Inferior parietal cortex (tissue), 1 donor: ENCODE data around the gene MAGED2.
"Not testable (repeated sequence)": the region's sequence is repeated elsewhere in the genome, so short reads cannot be mapped to it uniquely, and the experiment has no call there.

Experiments used
- DNase-seq: peaks from one replicate; pipeline ENCODE4 v3.0.0-alpha.2; 2016; ENCODE audit errors: extremely low spot score

MAGED2 gene

DNA sequence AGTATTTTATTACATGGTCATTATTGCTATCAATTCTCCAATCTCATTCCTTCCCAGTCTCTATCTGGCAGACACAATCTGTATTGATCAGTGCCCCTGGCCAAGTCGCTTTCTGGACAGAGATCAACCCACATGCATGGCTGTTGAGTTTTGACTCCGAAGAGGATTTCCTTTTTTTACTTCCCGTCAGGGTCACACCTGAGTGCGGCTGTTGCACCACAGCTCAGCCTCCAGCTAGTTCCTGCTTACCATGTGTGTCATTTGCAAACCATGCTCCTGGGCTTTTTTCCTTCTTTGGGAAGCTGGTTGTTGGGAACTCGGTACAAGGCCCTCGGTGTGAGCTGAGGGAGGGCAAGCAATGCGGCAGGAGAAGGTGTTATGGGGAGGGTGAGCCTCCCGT lies 11.7 kb downstream of the MAGED2 start:
- DNase-seq: no peak

DNA sequence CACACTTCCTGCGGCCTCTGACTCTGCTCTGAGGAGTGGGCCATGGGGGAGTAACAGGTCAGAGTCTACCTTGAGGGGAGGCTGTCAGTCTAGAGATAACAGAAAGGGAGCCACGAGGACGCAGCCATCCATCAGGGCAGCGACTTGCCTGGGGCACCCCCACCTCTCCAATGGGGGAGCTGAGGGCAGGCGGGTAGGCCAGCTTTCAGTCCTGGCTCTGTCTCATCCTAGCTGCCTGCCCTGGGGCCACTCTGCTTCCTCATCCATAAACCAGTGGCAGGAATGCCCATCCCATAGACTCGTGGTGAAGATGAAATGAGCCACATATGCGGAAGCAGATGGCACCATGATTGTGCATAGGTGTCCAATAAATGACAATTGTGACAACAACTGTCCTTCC lies 13.2 kb downstream of the MAGED2 start:
- DNase-seq: no peak

DNA sequence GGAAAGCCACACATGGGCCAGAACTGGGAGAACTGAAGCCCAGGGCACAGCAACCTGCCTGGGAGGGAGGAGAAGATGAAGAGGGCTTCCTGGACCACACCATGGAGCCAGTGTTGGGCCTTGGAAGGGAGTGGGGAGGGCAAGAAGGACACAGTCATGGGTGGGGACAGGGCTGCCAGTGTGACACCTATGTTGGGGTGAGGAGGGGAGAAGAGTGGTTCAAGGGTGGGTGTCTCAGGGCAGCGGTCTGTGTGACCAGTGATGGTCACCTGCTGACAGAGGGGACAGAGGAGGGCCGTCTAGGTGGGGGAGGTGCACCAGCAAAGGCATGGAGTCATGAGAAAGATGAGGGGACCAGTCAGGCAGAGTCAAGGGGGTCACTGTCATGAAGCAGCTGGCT lies 13.8 kb downstream of the MAGED2 start:
- no peak for DNase-seq

DNA sequence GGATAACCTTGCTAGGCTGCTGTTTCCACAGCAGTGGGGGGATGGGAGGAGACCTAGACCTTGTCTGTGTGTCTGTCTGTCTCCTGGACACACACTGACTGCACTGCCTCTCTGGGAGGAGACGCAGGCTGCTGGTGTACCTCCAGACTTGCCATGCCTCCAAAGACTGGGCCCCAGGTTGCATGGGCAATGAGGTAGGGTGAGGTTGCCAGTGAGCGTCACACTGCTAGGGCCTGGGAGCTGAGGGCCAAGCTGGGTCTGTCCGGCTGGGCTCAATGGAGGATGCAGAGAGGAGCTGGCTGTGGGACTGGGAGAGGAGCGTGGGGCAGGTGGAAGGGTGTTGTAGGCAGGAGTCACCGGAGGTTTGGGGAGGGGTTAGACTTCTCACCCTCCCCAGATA lies 16.6 kb downstream of the MAGED2 start:
- DNase-seq: no peak

DNA sequence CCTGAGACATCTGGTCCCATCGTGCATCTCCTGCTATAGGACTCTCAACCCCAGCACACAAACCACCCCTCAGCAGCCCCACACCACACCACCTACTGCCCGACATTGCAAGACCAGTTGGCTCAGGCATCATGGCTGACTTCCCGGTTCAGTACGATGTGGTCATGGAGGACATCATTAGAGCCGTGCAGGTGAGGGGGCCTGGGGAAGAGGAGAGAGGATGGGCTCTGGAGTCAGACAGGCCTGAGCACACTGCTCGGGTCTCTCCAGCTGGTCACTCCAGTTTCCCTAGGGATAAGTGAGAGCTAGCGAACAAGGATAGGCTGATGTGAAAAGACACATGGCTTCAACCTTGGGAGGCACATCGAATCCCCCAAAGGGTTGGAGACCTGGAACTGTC lies 17.2 kb downstream of the MAGED2 start:
- no peak for DNase-seq

DNA sequence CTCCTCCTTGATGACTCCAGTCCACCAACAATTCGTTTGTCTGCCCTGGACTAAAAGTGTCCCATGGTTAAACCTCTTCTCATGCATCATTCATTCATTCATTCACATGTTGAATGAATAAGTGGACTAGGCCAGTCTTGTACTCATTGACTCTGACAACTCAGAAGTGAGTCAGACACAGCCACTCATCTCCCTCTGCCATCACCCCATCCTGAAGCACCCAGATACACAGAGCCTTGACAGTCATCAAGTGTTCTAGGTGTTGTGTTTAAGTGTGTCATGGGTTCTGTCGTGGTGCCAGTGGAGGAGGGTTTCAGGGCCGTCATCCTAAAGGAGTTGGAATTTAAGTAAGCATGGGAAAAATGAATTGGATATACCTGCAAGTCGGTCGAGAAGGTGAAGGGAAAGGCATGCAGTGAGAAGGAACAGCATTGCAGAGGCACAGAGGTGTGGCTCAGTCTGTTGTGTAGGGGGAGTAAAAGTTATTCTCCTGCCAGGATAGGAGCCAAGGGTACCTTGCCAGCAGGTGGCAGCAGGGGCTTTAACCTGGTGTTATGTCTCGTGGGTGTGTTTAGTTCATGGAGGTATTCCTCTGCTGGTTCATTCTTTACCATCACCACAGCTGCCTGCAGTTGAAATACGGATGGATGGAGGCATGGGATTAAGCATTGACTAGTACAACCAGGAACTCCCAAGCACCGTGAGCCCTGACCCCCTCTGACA lies 18.3 kb downstream of the MAGED2 start:
- DNase-seq: no peak

DNA sequence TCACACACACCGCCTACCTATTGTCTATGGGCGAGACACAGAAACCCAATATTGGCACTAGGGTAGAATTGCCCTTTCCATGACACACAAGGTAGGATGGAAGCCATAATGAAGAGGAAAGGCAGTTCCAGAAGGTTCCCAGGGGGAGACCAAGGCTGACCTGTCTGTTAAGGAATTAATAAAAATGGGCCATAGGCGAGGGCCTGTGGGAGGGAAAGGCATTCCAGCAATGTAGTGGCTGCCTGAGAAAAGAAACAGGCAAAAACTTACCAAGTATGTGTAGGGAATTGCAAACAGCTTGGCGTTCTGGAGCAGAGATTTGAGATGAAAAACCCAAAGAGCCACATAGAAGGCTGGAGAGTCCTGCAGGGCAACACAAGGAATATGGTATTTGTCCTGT lies 19.1 kb downstream of the MAGED2 start:
- no peak for DNase-seq

DNA sequence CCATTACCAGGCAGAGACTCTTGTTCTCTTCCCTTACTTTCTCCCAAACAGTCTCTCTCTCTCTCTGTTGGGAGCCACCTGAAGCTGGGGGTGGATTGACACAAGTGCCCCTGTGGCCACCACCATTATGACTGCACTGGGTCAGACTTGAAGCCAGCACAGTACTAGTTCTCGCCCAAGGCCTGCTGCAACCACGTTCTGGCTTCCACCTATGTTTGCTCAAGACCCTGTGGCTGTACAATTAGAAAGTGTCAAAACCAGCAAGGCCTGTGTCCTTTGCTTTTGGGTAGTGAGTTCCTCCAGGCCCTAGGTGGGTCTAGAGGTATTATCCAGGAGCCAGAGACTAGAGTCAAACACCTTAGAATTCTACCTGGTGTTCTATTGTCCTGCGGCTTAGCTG lies 31.0 kb downstream of the MAGED2 start:
- no peak for DNase-seq

DNA sequence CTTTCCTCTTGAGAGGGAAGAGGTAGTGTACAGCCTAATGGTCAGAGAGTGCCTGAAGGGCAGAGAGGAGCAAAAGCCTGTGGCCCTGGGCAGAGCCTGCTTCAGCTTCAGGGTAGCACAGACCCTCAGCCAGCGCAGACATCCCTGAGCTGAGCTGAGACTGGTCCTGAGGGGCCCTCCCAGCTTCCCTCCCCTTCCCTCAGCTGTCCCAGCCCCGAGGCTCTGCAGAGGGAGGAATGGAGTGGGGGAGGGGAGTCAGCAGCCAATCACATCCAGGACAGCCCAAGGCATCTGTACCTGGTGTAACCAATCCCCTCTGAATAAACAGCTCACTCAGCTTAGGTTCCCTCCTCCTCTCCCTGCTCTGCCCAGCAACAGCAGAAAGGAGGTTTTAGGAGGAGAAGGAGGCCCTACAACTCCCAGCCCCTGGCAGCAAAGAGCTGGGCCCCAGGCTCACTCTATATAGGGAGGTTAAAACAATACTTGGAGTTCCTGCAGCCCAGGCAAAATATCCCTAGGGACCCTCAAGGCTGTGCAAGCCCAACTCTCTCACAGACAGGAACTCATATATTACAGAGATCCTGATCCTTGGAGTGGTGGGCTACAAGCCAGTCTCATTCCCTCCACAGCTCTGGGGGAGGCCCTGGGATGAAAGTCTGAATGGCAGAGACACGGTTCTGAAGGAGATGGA lies 33.8 kb downstream of the MAGED2 start:
- DNase-seq: not testable (repeated sequence)

DNA sequence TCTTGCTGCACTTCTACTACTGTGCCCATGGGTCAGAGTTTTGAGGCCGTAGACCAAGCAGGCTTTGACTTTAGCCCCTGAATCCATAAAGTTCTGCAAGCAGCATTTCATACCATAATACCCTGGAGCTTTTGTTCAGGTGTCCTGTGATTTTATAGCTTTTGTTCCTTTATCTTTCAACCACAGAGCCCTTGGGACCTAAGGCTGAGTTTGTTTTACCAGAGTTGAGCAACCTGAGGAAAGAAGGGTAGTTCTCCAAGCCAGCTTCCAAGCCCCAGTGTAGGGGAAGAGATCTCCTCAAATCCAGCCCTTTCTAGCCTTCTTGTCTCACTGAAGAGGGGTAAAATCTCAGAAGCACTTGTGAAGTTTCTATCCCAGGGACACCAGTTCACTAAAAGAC lies 35.1 kb downstream of the MAGED2 start:
- DNase-seq: no peak

DNA sequence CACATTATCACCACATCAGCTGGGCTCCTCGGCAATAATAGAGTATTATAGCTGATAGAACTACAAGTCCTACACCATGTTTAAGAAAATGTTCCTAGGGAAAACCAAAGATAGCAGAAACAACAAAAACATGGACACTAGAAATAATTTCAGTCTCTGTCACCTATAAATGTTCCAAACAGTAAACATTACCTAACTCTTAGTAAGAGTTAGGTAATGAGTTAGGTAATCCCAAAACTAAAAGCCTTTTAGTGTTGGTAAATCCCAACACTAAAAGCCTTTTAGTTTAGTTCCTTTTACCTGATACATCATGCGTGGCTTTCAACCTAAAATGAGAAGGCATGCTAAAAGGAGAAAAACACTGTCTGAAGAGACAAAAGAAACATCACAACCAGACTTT lies 35.5 kb downstream of the MAGED2 start:
- no peak for DNase-seq

DNA sequence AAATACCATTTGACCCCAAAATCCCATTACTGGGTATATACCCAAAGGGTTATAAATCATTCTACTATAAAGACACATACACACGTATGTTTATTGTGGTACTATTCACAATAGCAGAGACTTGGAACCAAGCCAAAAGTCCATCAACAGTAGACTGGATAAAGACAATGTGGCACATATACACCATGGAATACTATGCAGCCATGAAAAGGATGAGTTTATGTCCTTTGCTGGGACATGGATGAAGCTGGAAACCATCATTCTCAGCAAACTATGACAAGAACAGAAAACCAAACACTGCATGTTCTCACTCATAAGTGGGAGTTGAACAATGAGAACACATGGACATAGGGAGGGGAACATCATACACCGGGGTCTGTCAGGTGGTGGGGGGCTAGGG lies 40.2 kb downstream of the MAGED2 start:
- not testable (repeated sequence) for DNase-seq

DNA sequence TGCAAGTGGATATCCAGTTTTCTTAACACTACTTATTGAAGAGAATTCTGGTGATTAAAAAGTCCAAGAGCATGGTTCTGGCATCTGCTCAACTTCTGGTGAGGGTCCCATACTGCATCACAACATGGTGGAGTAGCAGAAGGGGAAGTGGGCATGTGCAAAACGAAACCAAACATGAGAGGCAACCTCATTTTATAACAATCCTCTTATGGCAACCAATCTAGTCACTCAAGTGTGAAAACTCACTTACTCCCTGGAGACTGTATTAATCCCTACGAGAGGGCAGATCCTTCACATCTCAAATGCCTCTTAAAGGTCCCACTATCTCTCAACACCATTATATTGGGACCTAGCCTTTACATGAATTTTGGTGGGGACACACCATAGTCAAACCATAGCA lies 57.7 kb downstream of the MAGED2 start:
- DNase-seq: no peak
